ENCODE data around the gene NEUROG1.

- TF ChIP-seq POLR2A (IDR thresholded peaks at IDR 0.05), result no peak
- peak in 4 of 7 experiments; percentile 14 to 29 (median 22) for TF ChIP-seq CTCF (IDR thresholded peaks at IDR 0.05)
Measured at GRCh38 chr5:135553688-135554462, 18.1 kb upstream of the NEUROG1 start.

All from body of pancreas (tissue), 4 donors.